ENCODE results near the gene PPFIBP1. TPM values are rescaled to one million over a fixed set of nuclear protein-coding genes. Genes with fewer than 3 reads are reported as not detected.

Gene PPFIBP1
- total RNA-seq, 4 donors from 2014 or later = 36.7 to 115 (median 41.5) TPM

DNA sequence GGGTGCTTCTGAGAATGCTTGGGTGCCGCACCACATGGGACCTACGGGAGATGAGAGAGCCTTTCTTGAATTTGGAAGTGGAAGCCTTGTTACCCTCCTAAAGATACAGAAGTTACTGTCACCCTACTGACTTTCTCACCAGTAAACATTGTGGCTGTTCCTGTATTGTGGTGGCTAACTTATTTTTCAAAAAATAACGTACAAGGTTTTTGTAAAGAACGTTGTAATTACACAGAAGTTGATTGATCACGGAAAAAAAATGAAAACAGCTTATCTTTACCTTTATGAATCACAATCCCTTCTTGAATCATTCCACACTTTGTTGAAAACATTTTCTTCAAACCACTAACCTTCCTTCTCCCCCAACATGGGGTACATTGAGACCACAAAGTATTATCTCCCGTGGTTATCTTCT, 22.0 kb upstream of the PPFIBP1 start:
- TF ChIP-seq CTCF (IDR thresholded peaks at IDR 0.05; ENCODE audit: low read depth) = no peak

DNA sequence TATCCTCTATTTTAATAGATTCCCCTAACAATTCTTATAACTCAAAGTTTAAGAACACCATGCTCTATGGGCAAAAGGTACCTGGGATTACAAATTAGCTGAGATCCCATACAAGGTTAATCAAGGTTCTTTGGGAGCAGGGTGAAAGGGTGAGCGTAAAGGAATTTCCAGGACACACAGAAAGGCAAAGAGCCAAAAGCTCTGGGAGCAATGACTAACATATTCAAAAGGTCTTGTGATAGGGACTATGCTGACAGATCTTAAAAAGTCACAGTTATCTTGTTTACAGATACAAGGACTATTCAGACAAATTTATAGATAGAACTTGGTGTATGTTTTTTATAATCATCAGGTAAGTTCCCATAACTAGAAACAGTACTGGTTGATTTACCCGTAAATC, 19.5 kb upstream of the PPFIBP1 start:
- no peak for TF ChIP-seq CTCF (IDR thresholded peaks at IDR 0.05; ENCODE audit: low read depth)

GRCh38 chr12:27505109-27505508, 18.9 kb upstream of the PPFIBP1 start:
- no peak for TF ChIP-seq CTCF (IDR thresholded peaks at IDR 0.05; ENCODE audit: low read depth)

GRCh38 chr12:27505761-27506160, 18.2 kb upstream of the PPFIBP1 start:
- TF ChIP-seq CTCF (IDR thresholded peaks at IDR 0.05; ENCODE audit: low read depth) = no peak

GRCh38 chr12:27506645-27507189, 17.3 kb upstream of the PPFIBP1 start:
- no peak for TF ChIP-seq CTCF (IDR thresholded peaks at IDR 0.05; ENCODE audit: low read depth)

- no peak for TF ChIP-seq CTCF (IDR thresholded peaks at IDR 0.05; ENCODE audit: low read depth)
These were observed 15.1 kb upstream of the PPFIBP1 start for GRCh38 chr12:27508736-27509431.

GRCh38 chr12:27511031-27511722, 12.8 kb upstream of the PPFIBP1 start:
- no peak for TF ChIP-seq CTCF (IDR thresholded peaks at IDR 0.05; ENCODE audit: low read depth)

All from subcutaneous adipose tissue (tissue), 4 donors.